Caco-2 (cell line): ENCODE measurements around the gene RAB33B. TPM values are rescaled to one million over a fixed set of nuclear protein-coding genes. Genes with fewer than 3 reads are reported as not detected.

Source experiments
- BruUV-seq: library from RNA; stranded (reverse); fragments of 400-500 nt; replicated peaks from 2 replicates; lab custom pipeline; 2021; lab: Mats Ljungman, UMichigan
- CTCF ChIA-PET: fragments of 300-600 bp; sonication (Branson Sonifier 250); formaldehyde crosslinking; loops from one replicate; lab custom pipeline; 2022; ENCODE audit warnings: antibody characterized with exemption; lab: Charles Lee
- POLR2A ChIA-PET: fragments of 300-600 bp; sonication (Branson Sonifier 250); formaldehyde crosslinking; loops from one replicate; lab custom pipeline; 2022; ENCODE audit warnings: antibody characterized with exemption; lab: Charles Lee
- DNase-seq, 2 experiments: peaks; one replicate each; pipeline versions ENCODE4 v3.0.0 to v3.0.0-alpha.2; 2020 to 2022
- H3K27me3 ChIP-seq: replicated peaks from 2 replicates; pipeline ENCODE4 v1.6.0; 2011; ENCODE audit warnings: low read length; ENCODE audit not compliant: control insufficient read depth, insufficient read depth
- H3K36me3 ChIP-seq: 2 replicates; pipeline ENCODE4 v1.5.1; 2011; ENCODE audit warnings: low read length; ENCODE audit not compliant: control insufficient read depth, insufficient read depth
- H3K4me1 ChIP-seq: fragments of 250-450 bp; sonication (Bioruptor Pico); 2 replicates; pipeline ENCODE4 v1.5.1; 2020; ENCODE audit warnings: mild to moderate bottlenecking
- H3K4me3 ChIP-seq: 2 replicates; pipeline ENCODE4 v1.5.1; 2011; ENCODE audit warnings: low read depth, mild to moderate bottlenecking, control low read depth, low read length
- H3K9me3 ChIP-seq: fragments of 250-450 bp; sonication (Bioruptor Pico); 2 replicates; pipeline ENCODE4 v1.5.1; 2020; ENCODE audit warnings: mild to moderate bottlenecking, moderate library complexity
- H3K27ac Mint-ChIP-seq: one replicate; pipeline ENCODE4 v1.8.0; 2022; ENCODE audit warnings: mixed read lengths; ENCODE audit not compliant: unreplicated experiment
- H3K27me3 Mint-ChIP-seq: one replicate; pipeline ENCODE4 v1.8.0; 2022; ENCODE audit warnings: mixed read lengths; ENCODE audit not compliant: insufficient read depth, unreplicated experiment
- H3K36me3 Mint-ChIP-seq: one replicate; pipeline ENCODE4 v1.8.0; 2022; ENCODE audit warnings: mild to moderate bottlenecking, mixed read lengths; ENCODE audit not compliant: insufficient read depth, unreplicated experiment
- H3K4me1 Mint-ChIP-seq: one replicate; pipeline ENCODE4 v1.8.0; 2022; ENCODE audit warnings: low read depth, mixed read lengths; ENCODE audit not compliant: unreplicated experiment
- H3K4me3 Mint-ChIP-seq: one replicate; pipeline ENCODE4 v1.8.0; 2022; ENCODE audit warnings: mild to moderate bottlenecking, moderate library complexity, mixed read lengths; ENCODE audit not compliant: unreplicated experiment
- H3K9me3 Mint-ChIP-seq: one replicate; pipeline ENCODE4 v1.8.0; 2022; ENCODE audit warnings: mixed read lengths; ENCODE audit not compliant: unreplicated experiment
- CTCF ChIP-seq, 2 experiments: fragments of 200-600 bp in 1 of 2; IDR thresholded peaks; 1 replicate in 1 of 2; 2 replicates in 1 of 2; pipeline versions ENCODE4 v1.5.1 to v1.8.0; 2011 to 2022; ENCODE audit warnings: antibody characterized with exemption in 1 of 2, control low read depth in 1 of 2, inconsistent platforms in 1 of 2, low read depth in 1 of 2, low read length in 1 of 2, mild to moderate bottlenecking in 1 of 2, moderate library complexity in 1 of 2; ENCODE audit not compliant: insufficient read depth in 1 of 2, severe bottlenecking in 1 of 2, unreplicated experiment in 1 of 2
- intact Hi-C: fragments of 100-400 bp; cut with micrococcal nuclease; formaldehyde crosslinking; loops from one replicate; pipeline ENCODE4 v1.10.0; 2022; ENCODE audit not compliant: unreplicated experiment
- total RNA-seq: library from RNA; stranded (reverse); gene quantifications from 2 replicates; pipeline ENCODE4 v1.2.3, GENCODE V29; 2022

Gene RAB33B
- total RNA-seq, 1 experiment from 2014 or later = 10.1 TPM

DNA sequence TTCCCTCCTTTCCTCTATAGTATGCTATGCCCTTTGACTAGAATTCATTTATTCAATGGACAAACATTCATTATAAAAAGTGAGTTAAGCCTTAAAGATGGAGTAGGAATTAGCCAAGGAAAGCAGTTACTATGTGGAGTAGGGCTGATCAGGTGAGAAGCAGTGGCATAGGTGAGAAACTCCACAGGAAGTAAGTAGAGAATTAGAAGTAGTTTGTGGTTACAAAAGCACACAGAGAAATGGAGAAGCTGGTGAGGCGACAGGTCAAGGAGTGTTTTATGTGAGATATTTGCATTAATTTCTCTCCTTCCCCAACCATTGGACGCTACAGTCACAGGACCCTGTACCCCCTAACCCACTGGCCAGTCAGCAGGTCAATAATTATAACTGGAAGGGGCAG, 71.5 kb downstream of the RAB33B start:
- Mint-ChIP-seq H3K9me3 (no peaks in the 10 kb centered on the region), H3K4me1 (no peaks in the 10 kb centered on the region), H3K27me3 (no peaks in the 10 kb centered on the region), H3K4me3 (no peak overlapping the region), H3K27ac (peak overlapping the region; percentile 5), H3K36me3 (peaks cover 50% of the 10 kb centered on the region)
- Histone ChIP-seq H3K4me1 (no peaks in the 10 kb centered on the region), H3K27me3 (no peaks in the 10 kb centered on the region), H3K4me3 (no peak overlapping the region), H3K9me3 (no peaks in the 10 kb centered on the region), H3K36me3 (no peaks in the 10 kb centered on the region)
- no TSS peak for BruUV-seq
- CTCF ChIA-PET = interaction anchor here (0.6 kb wide), 1 partner anchor 297 kb away, joined by 5 read pairs; no protein-coding TSS in a partner anchor
- no peak for DNase-seq
- intact Hi-C loops = no loop called here
- POLR2A ChIA-PET = no interaction called here
- no peak for TF ChIP-seq CTCF (IDR thresholded peaks at IDR 0.05; ENCODE audit: insufficient read depth in 1 of 2, low read depth in 1 of 2, low read length in 1 of 2, severe bottlenecking in 1 of 2, unreplicated experiment in 1 of 2)

Other genes starting within 250 kb of the RAB33B start
- 0.23 and 0.26 TPM in 2 replicates for gene MGARP, start 173.9 kb upstream of the RAB33B start, total RNA-seq
- gene NAA15, start 152.6 kb upstream of the RAB33B start, total RNA-seq = 63.1 and 71.6 TPM in 2 replicates
- gene NDUFC1, start 151.6 kb upstream of the RAB33B start, total RNA-seq = 60.9 and 69.4 TPM in 2 replicates
- 29.4 and 32.2 TPM in 2 replicates for gene SETD7, start 102.1 kb downstream of the RAB33B start, total RNA-seq
- gene MGST2, start 211.7 kb downstream of the RAB33B start, total RNA-seq = 81.7 and 88.4 TPM in 2 replicates